Measurements from ENCODE around the gene CCDC73. TPM values are rescaled to one million over a fixed set of nuclear protein-coding genes. Genes with fewer than 3 reads are reported as not detected.

The CCDC73 gene
- total and polyA plus RNA-seq, 4 donors = 0.02 to 0.50 (median 0.33) TPM

GRCh38 chr11:32573228-32573627, 221.2 kb downstream of the CCDC73 start:
- 58% methylated on average over 4 of the region's 4 CpGs for WGBS
- no peak for TF ChIP-seq FOXA2 (IDR thresholded peaks at IDR 0.05)
- no peak for TF ChIP-seq ZBTB33 (IDR thresholded peaks at IDR 0.05)
- no peak for TF ChIP-seq ATF3 (IDR thresholded peaks at IDR 0.05)
- no peak for TF ChIP-seq GABPA (IDR thresholded peaks at IDR 0.05 in 1 of 2, conservative IDR thresholded peaks at IDR 0.05 in 1 of 2)
- TF ChIP-seq YY1 (IDR thresholded peaks at IDR 0.05) = no peak
- no peak for TF ChIP-seq HNF4G (IDR thresholded peaks at IDR 0.05)
- TF ChIP-seq FOXA1 (IDR thresholded peaks at IDR 0.05) = no peak
- no peak for TF ChIP-seq HNF4A (conservative IDR thresholded peaks at IDR 0.05)
- TF ChIP-seq JUND (IDR thresholded peaks at IDR 0.05) = no peak
- TF ChIP-seq NR2F2 (IDR thresholded peaks at IDR 0.05) = no peak
- no peaks in the 10 kb centered on the region for H3K27me3 ChIP-seq (ENCODE audit: control insufficient read depth in 4 of 4, insufficient read depth in 4 of 4, low read length in 3 of 4)
- no peaks in the 10 kb centered on the region for H3K4me1 ChIP-seq (ENCODE audit: control insufficient read depth in 4 of 4, insufficient read depth in 4 of 4, low read length in 3 of 4)
- no peaks in the 10 kb centered on the region for H3K36me3 ChIP-seq (ENCODE audit: control insufficient read depth in 4 of 4, insufficient read depth in 3 of 4, low read depth in 1 of 4, low read length in 3 of 4)
- no peak overlapping the region for H3K4me3 ChIP-seq (ENCODE audit: low read depth in 1 of 3, low read length in 3 of 3)
- no peak overlapping the region for H3K27ac ChIP-seq (ENCODE audit: low read depth in 1 of 2, low read length in 2 of 2)
- no peak overlapping the region for H3K9ac ChIP-seq (ENCODE audit: low read depth in 1 of 2, low read length in 2 of 2)
- no peak for DNase-seq (ENCODE audit: low spot score)
- no peaks in the 10 kb centered on the region for H3K9me3 ChIP-seq (ENCODE audit: control insufficient read depth in 4 of 4, low read length in 3 of 4)

GRCh38 chr11:32571039-32571438, 223.4 kb downstream of the CCDC73 start:
- H3K4me1 ChIP-seq (ENCODE audit: control insufficient read depth in 4 of 4, insufficient read depth in 4 of 4, low read length in 3 of 4) = no peaks in the 10 kb centered on the region
- no peak for DNase-seq (ENCODE audit: low spot score)
- no peak overlapping the region for H3K27ac ChIP-seq (ENCODE audit: low read depth in 1 of 2, low read length in 2 of 2)
- H3K36me3 ChIP-seq (ENCODE audit: control insufficient read depth in 4 of 4, insufficient read depth in 3 of 4, low read depth in 1 of 4, low read length in 3 of 4) = no peaks in the 10 kb centered on the region
- H3K4me3 ChIP-seq (ENCODE audit: low read depth in 1 of 3, low read length in 3 of 3) = no peak overlapping the region
- 58% methylated on average over 10 of the region's 10 CpGs for WGBS
- TF ChIP-seq HNF4A (conservative IDR thresholded peaks at IDR 0.05) (no peak), FOXA1 (IDR thresholded peaks at IDR 0.05) (no peak), CTCF (IDR thresholded peaks at IDR 0.05; ENCODE audit: low read depth, low read length, missing input control) (no peak), JUND (IDR thresholded peaks at IDR 0.05) (no peak), FOXA2 (IDR thresholded peaks at IDR 0.05) (no peak), RAD21 (IDR thresholded peaks at IDR 0.05) (no peak), MAX (IDR thresholded peaks at IDR 0.05) (no peak), RXRA (IDR thresholded peaks at IDR 0.05) (no peak), ATF3 (IDR thresholded peaks at IDR 0.05) (no peak), NR2F2 (IDR thresholded peaks at IDR 0.05) (no peak), TAF1 (conservative IDR thresholded peaks at IDR 0.05) (no peak), HNF4G (IDR thresholded peaks at IDR 0.05) (no peak), SP1 (IDR thresholded peaks at IDR 0.05) (no peak), REST (IDR thresholded peaks at IDR 0.05) (no peak), YY1 (IDR thresholded peaks at IDR 0.05) (no peak), EGR1 (IDR thresholded peaks at IDR 0.05; ENCODE audit: low read depth in 2 of 2) (no peak), GABPA (IDR thresholded peaks at IDR 0.05 in 1 of 2, conservative IDR thresholded peaks at IDR 0.05 in 1 of 2) (no peak), ZBTB33 (IDR thresholded peaks at IDR 0.05) (no peak)
- no peaks in the 10 kb centered on the region for H3K9me3 ChIP-seq (ENCODE audit: control insufficient read depth in 4 of 4, low read length in 3 of 4)
- H3K9ac ChIP-seq (ENCODE audit: low read depth in 1 of 2, low read length in 2 of 2) = no peak overlapping the region
- no peaks in the 10 kb centered on the region for H3K27me3 ChIP-seq (ENCODE audit: control insufficient read depth in 4 of 4, insufficient read depth in 4 of 4, low read length in 3 of 4)
